ENCODE data around the gene RGS9. TPM values are rescaled to one million over a fixed set of nuclear protein-coding genes. Genes with fewer than 3 reads are reported as not detected.

RGS9 gene
- total RNA-seq, 3 donors from 2014 or later: 8.7 to 14.6 (median 13.3) TPM

DNA sequence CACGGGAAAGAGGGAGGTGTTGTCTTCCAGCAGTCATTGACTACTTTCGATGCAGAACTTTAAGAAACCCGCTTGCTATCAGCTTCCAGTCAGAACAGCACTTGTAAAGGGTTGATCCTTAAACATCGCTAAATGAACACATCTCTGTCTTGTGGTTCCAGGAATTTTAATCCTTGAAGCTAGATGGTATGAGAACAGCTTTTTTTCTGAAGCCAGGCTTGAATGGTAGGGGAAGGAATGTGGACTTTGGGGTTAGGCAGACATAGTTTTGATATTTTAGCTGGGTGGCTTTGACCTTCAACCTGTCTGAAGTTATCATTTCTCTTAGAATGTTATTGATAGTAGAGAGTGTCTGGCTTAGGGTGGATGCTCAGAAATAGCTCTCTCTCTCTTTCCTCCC is 81.1 kb downstream of the RGS9 start:
- no peaks in the 10 kb centered on the region for H3K36me3 ChIP-seq (ENCODE audit: low read depth)
- DNase-seq (no peak), ATAC-seq (no peak)
- TF ChIP-seq, protein P1, sequence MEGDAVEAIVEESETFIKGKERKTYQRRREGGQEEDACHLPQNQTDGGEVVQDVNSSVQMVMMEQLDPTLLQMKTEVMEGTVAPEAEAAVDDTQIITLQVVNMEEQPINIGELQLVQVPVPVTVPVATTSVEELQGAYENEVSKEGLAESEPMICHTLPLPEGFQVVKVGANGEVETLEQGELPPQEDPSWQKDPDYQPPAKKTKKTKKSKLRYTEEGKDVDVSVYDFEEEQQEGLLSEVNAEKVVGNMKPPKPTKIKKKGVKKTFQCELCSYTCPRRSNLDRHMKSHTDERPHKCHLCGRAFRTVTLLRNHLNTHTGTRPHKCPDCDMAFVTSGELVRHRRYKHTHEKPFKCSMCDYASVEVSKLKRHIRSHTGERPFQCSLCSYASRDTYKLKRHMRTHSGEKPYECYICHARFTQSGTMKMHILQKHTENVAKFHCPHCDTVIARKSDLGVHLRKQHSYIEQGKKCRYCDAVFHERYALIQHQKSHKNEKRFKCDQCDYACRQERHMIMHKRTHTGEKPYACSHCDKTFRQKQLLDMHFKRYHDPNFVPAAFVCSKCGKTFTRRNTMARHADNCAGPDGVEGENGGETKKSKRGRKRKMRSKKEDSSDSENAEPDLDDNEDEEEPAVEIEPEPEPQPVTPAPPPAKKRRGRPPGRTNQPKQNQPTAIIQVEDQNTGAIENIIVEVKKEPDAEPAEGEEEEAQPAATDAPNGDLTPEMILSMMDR (IDR thresholded peaks at IDR 0.05): no peak
- no peaks in the 10 kb centered on the region for H3K9me3 ChIP-seq
- intact Hi-C loops (cut with DNase I, micrococcal nuclease): no loop called here
- H3K4me3 ChIP-seq: no peak overlapping the region
- no peaks in the 10 kb centered on the region for H3K4me1 ChIP-seq (ENCODE audit: low read depth)

DNA sequence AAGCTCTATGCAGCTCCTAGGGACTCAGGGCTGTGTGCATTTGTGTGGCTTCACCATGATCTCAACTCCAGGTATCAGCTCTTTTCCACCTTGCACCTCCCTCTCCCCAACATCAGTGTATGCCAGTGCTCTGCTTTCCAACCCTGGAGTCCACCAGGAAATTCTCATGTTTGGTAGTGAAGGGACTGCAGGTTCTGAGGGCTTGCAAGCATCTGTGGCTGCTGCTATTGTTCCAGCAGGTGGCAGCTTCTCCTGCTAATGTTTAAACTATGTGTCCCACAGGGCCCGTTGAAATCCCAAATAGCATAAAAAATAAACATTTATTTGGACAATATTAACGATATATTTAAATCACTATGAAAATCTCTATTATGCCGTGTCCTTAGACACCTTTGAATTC is 82.0 kb downstream of the RGS9 start:
- Histone ChIP-seq H3K4me3 (no peak overlapping the region), H3K4me1 (ENCODE audit: low read depth) (no peaks in the 10 kb centered on the region), H3K9me3 (no peaks in the 10 kb centered on the region), H3K36me3 (ENCODE audit: low read depth) (no peaks in the 10 kb centered on the region)
- ATAC-seq (no peak), DNase-seq (no peak)
- TF ChIP-seq, protein P1 (IDR thresholded peaks at IDR 0.05): no peak
- intact Hi-C loops (cut with DNase I, micrococcal nuclease): no loop called here

DNA sequence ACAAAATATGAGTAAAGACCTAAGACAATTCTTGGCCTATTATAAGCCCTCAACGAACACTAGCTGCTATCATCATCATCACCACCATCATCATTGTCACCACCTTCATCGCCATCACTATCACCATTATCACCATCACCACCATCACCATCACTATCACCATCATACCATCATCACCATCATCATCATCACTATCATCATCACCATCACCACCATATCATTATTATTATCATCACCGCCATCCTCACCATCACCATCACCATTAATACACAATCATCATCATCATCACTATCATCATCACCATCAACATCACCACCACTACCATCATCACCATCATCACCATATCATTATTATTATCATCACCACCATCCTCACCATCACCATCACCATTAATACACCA is 82.5 kb downstream of the RGS9 start:
- H3K9me3 ChIP-seq: no peaks in the 10 kb centered on the region
- H3K4me1 ChIP-seq (ENCODE audit: low read depth): no peaks in the 10 kb centered on the region
- DNase-seq: no peak
- no peak overlapping the region for H3K4me3 ChIP-seq
- intact Hi-C loops (cut with DNase I, micrococcal nuclease): no loop called here
- ATAC-seq: no peak
- TF ChIP-seq, protein P1 (IDR thresholded peaks at IDR 0.05): no peak
- no peaks in the 10 kb centered on the region for H3K36me3 ChIP-seq (ENCODE audit: low read depth)

DNA sequence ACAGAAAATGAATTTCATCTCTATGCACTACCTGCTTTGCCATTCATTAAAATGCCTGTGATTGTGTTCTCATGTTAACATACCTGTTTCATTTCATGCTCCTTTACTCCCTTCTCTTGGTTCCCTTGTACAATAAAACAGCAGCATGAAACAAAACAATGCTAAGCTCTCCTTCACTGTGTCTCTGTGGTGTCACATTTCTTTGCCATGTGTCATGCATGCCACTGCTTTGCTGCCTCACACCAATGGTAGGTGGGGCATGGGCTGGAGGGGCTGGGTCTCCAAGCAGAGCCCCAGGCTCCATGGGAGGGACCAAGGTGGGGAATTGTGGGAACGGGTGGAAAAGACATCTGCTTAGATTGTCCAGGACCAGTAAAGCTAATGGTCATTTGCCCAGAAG is 83.6 kb downstream of the RGS9 start:
- ATAC-seq: no peak
- intact Hi-C loops (cut with DNase I, micrococcal nuclease): no loop called here
- H3K4me3 ChIP-seq: no peak overlapping the region
- no peaks in the 10 kb centered on the region for H3K4me1 ChIP-seq (ENCODE audit: low read depth)
- DNase-seq: no peak
- H3K36me3 ChIP-seq (ENCODE audit: low read depth): no peaks in the 10 kb centered on the region
- no peaks in the 10 kb centered on the region for H3K9me3 ChIP-seq
- TF ChIP-seq, protein P1 (IDR thresholded peaks at IDR 0.05): no peak

- H3K9me3 ChIP-seq: no peaks in the 10 kb centered on the region
- TF ChIP-seq, protein P1 (IDR thresholded peaks at IDR 0.05): no peak
- ATAC-seq (no peak), DNase-seq (no peak)
- no peaks in the 10 kb centered on the region for H3K4me1 ChIP-seq (ENCODE audit: low read depth)
- no peak overlapping the region for H3K4me3 ChIP-seq
- H3K36me3 ChIP-seq (ENCODE audit: low read depth): no peaks in the 10 kb centered on the region
- intact Hi-C loops (cut with DNase I, micrococcal nuclease): no loop called here
These were observed 85.1 kb downstream of the RGS9 start for GRCh38 chr17:65222214-65222738.

- H3K36me3 ChIP-seq (ENCODE audit: low read depth): no peaks in the 10 kb centered on the region
- TF ChIP-seq, protein P1 (IDR thresholded peaks at IDR 0.05): no peak
- no peak overlapping the region for H3K4me3 ChIP-seq
- intact Hi-C loops (cut with DNase I, micrococcal nuclease): no loop called here
- no peaks in the 10 kb centered on the region for H3K9me3 ChIP-seq
- ATAC-seq: no peak
- DNase-seq: no peak
- H3K4me1 ChIP-seq (ENCODE audit: low read depth): peaks cover 3% of the 10 kb centered on the region
These were observed 87.9 kb downstream of the RGS9 start for GRCh38 chr17:65225061-65225460.
